ENCODE measurements around the gene CCNI. TPM values are rescaled to one million over a fixed set of nuclear protein-coding genes. Genes with fewer than 3 reads are reported as not detected.
"Not testable (repeated sequence)": the region's sequence is repeated elsewhere in the genome, so short reads cannot be mapped to it uniquely, and the experiment has no call there.

Gene CCNI
- total and polyA plus RNA-seq, 2 of the 13 experiments (the other 11 are each of a cell fraction or from before 2014, with no cell fraction given): 43.5 to 122 TPM

- ATAC-seq; H3K9ac ChIP-seq (ENCODE audit: insufficient read depth, low read depth, low read length); H3K9me3 ChIP-seq (ENCODE audit: low read length); BruUV-seq (replicated peaks); H3K4me3 ChIP-seq (replicated peaks in 1 of 3; ENCODE audit: insufficient read depth in 1 of 3, low read depth in 2 of 3, low read length in 3 of 3); DNase-seq (ENCODE audit: low spot score); H3K4me2 ChIP-seq (ENCODE audit: low read depth, low read length); H3K27me3 ChIP-seq (ENCODE audit: control insufficient read depth in 1 of 2, insufficient read depth in 2 of 2, low read length in 2 of 2); CTCF ChIA-PET (ENCODE audit: low intra/inter-chr PET ratio, low total read pairs); H3K27ac ChIP-seq (ENCODE audit: extremely low read length, insufficient read depth, low read length); H2AFZ ChIP-seq (ENCODE audit: low read length); in situ Hi-C loops (cut with HindIII; ENCODE audit: extremely low pct_ligation_motif_present, low pct_unique_long_range_greater_than_20kb); intact Hi-C loops (cut with micrococcal nuclease; ENCODE audit: unreplicated experiment); POLR2A ChIA-PET; FAIRE-seq: not testable (repeated sequence)
- peaks cover 74% of the 10 kb centered on the region for H3K79me2 ChIP-seq (ENCODE audit: insufficient read depth, low read length)
- WGBS (ENCODE audit: low lambda C conversion rate): 86% methylated on average over 3 of the region's 3 CpGs
- H3K4me1 ChIP-seq (ENCODE audit: insufficient read depth, low read length): peaks cover 27% of the 10 kb centered on the region
- H4K20me1 ChIP-seq (ENCODE audit: insufficient read depth, low read length): peaks cover 47% of the 10 kb centered on the region
- H3K36me3 ChIP-seq (replicated peaks in 1 of 2; ENCODE audit: control insufficient read depth in 1 of 2, insufficient read depth in 2 of 2, low read length in 2 of 2): peaks cover 7 to 17% of the 10 kb centered on the region in 2 experiments
These were observed 6.3 kb downstream of the CCNI start for GRCh38 chr4:77069514-77069913.

- CTCF ChIA-PET (ENCODE audit: low intra/inter-chr PET ratio, low total read pairs): no interaction called here
- peaks cover 11% of the 10 kb centered on the region; the same call in 1 of the 2 replicates for H4K20me1 ChIP-seq (ENCODE audit: insufficient read depth, low read length)
These were observed 10.4 kb downstream of the CCNI start for GRCh38 chr4:77065382-77065781.

More at GRCh38 chr4:77065382-77065781, 10.4 kb downstream of the CCNI start:
- Histone ChIP-seq H3K36me3 (replicated peaks in 1 of 2; ENCODE audit: control insufficient read depth in 1 of 2, insufficient read depth in 2 of 2, low read length in 2 of 2) (peaks cover 7 to 40% of the 10 kb centered on the region in 2 experiments), H3K4me1 (ENCODE audit: insufficient read depth, low read length) (no peaks in the 10 kb centered on the region), H3K27ac (ENCODE audit: extremely low read length, insufficient read depth, low read length) (no peak overlapping the region), H2AFZ (ENCODE audit: low read length) (no peak overlapping the region), H3K27me3 (ENCODE audit: control insufficient read depth in 1 of 2, insufficient read depth in 2 of 2, low read length in 2 of 2) (no peaks in the 10 kb centered on the region; a peak in 1 of 5 replicates), H3K9ac (ENCODE audit: insufficient read depth, low read depth, low read length) (no peak overlapping the region), H3K4me2 (ENCODE audit: low read depth, low read length) (no peak overlapping the region), H3K79me2 (ENCODE audit: insufficient read depth, low read length) (peaks cover 33% of the 10 kb centered on the region), H3K9me3 (ENCODE audit: low read length) (no peaks in the 10 kb centered on the region), H3K4me3 (replicated peaks in 1 of 3; ENCODE audit: insufficient read depth in 1 of 3, low read depth in 2 of 3, low read length in 3 of 3) (no peak overlapping the region)
- POLR2A ChIA-PET: no interaction called here
- WGBS (ENCODE audit: low lambda C conversion rate): 96% methylated on average over 1 of the region's 1 CpG
- no TSS peak for BruUV-seq (replicated peaks)
- in situ Hi-C loops (cut with HindIII; ENCODE audit: extremely low pct_ligation_motif_present, low pct_unique_long_range_greater_than_20kb): no loop called here
- ATAC-seq: no peak
- DNase-seq (ENCODE audit: low spot score): no peak
- intact Hi-C loops (cut with micrococcal nuclease; ENCODE audit: unreplicated experiment): no loop called here
- no peak for FAIRE-seq
- no peak for TF ChIP-seq SALL2 (CRISPR knock-in tag; IDR thresholded peaks at IDR 0.05)
- TF ChIP-seq NFE2L1 (CRISPR knock-in tag; IDR thresholded peaks at IDR 0.05; ENCODE audit: borderline replicate concordance): no peak
- no peak for TF ChIP-seq ZNF326 (CRISPR knock-in tag; IDR thresholded peaks at IDR 0.05; ENCODE audit: borderline replicate concordance)
- TF ChIP-seq ZNF180 (CRISPR knock-in tag; IDR thresholded peaks at IDR 0.05; ENCODE audit: borderline replicate concordance, low read depth): no peak
- TF ChIP-seq ZSCAN30 (CRISPR knock-in tag; IDR thresholded peaks at IDR 0.05): no peak
- no peak for TF ChIP-seq ZXDC (CRISPR knock-in tag; IDR thresholded peaks at IDR 0.05)
- TF ChIP-seq XBP1 (CRISPR knock-in tag; IDR thresholded peaks at IDR 0.05): no peak
- TF ChIP-seq ZNF382 (CRISPR knock-in tag; IDR thresholded peaks at IDR 0.05; ENCODE audit: borderline replicate concordance): no peak
- TF ChIP-seq ZSCAN29 (CRISPR knock-in tag; conservative IDR thresholded peaks at IDR 0.05): no peak
- TF ChIP-seq ZNF777 (CRISPR knock-in tag; IDR thresholded peaks at IDR 0.05): no peak
- TF ChIP-seq ZNF510 (CRISPR knock-in tag; IDR thresholded peaks at IDR 0.05; ENCODE audit: low read depth): no peak
- no peak for TF ChIP-seq HES4 (CRISPR knock-in tag; IDR thresholded peaks at IDR 0.05; ENCODE audit: borderline replicate concordance)
- TF ChIP-seq CHD4 (IDR thresholded peaks at IDR 0.05; ENCODE audit: borderline replicate concordance, low read length): no peak
- no peak for TF ChIP-seq ZNF232 (CRISPR knock-in tag; IDR thresholded peaks at IDR 0.05; ENCODE audit: borderline replicate concordance)
- TF ChIP-seq ZNF749 (CRISPR knock-in tag; IDR thresholded peaks at IDR 0.05; ENCODE audit: borderline replicate concordance): no peak
